T47D (cell line): ENCODE data around the gene C7orf33.
A peak's percentile ranks its signal among the peaks of the same experiment; 100 is the strongest.
"Not testable (repeated sequence)": the region's sequence is repeated elsewhere in the genome, so short reads cannot be mapped to it uniquely, and the experiment has no call there.

Source experiments
- DNase-seq, 2 experiments: peaks; one replicate each; pipeline versions ENCODE4 v3.0.0 to v3.0.0-alpha.2; 2011 to 2012; ENCODE audit warnings: low read depth in 1 of 2, low spot score in 1 of 2
- JUND ChIP-seq: IDR thresholded peaks from 2 replicates; pipeline ENCODE4 v1.6.1; 2012; ENCODE audit warnings: low read depth
- in situ Hi-C: cut with HindIII; loops from 2 replicates; pipeline ENCODE4 v1.10.0; 2016; ENCODE audit warnings: low sequenced_read_pairs, low pct_unique_long_range_greater_than_20kb

Gene C7orf33

GRCh38 chr7:148566736-148567135 lies 23.8 kb upstream of the C7orf33 start:
- in situ Hi-C loops: no loop called here

GRCh38 chr7:148567524-148567923 lies 23.0 kb upstream of the C7orf33 start:
- TF ChIP-seq JUND: no peak
- in situ Hi-C loops: no loop called here
- DNase-seq: no peak

More at GRCh38 chr7:148566736-148567135, 23.8 kb upstream of the C7orf33 start:
- TF ChIP-seq JUND: no peak
- DNase-seq: no peak

GRCh38 chr7:148570510-148570909 lies 20.1 kb upstream of the C7orf33 start:
- in situ Hi-C loops: no loop called here

GRCh38 chr7:148570973-148571372 lies 19.6 kb upstream of the C7orf33 start:
- in situ Hi-C loops, DNase-seq: not testable (repeated sequence)

More at GRCh38 chr7:148570510-148570909, 20.1 kb upstream of the C7orf33 start:
- TF ChIP-seq JUND: no peak
- no peak for DNase-seq

- in situ Hi-C loops: no loop called here
- no peak for DNase-seq
- no peak for TF ChIP-seq JUND
Measured at GRCh38 chr7:148571381-148571780, 19.2 kb upstream of the C7orf33 start.

GRCh38 chr7:148572067-148572522 lies 18.5 kb upstream of the C7orf33 start:
- in situ Hi-C loops: no loop called here
- TF ChIP-seq JUND: no peak
- peak in 1 of 2 experiments; percentile 9 for DNase-seq

- DNase-seq, in situ Hi-C loops: not testable (repeated sequence)
Measured at GRCh38 chr7:148573581-148573980, 17.0 kb upstream of the C7orf33 start.

- in situ Hi-C loops: no loop called here
- no peak for TF ChIP-seq JUND
- DNase-seq: peak in 1 of 2 experiments; percentile 64
Measured at GRCh38 chr7:148575640-148576411, 14.7 kb upstream of the C7orf33 start.

- in situ Hi-C loops: no loop called here
- TF ChIP-seq JUND: no peak
- DNase-seq: no peak
Measured at GRCh38 chr7:148579366-148579765, 11.2 kb upstream of the C7orf33 start.

- no peak for TF ChIP-seq JUND
Measured at GRCh38 chr7:148580446-148580845, 10.1 kb upstream of the C7orf33 start.

GRCh38 chr7:148581624-148582023 lies 8.9 kb upstream of the C7orf33 start:
- no peak for DNase-seq
- in situ Hi-C loops: no loop called here
- no peak for TF ChIP-seq JUND

More at GRCh38 chr7:148580446-148580845, 10.1 kb upstream of the C7orf33 start:
- in situ Hi-C loops: no loop called here
- DNase-seq: no peak

- no peak for TF ChIP-seq JUND
- no peak for DNase-seq
- in situ Hi-C loops: no loop called here
Measured at GRCh38 chr7:148584154-148584827, 6.3 kb upstream of the C7orf33 start.

GRCh38 chr7:148585399-148585798 lies 5.2 kb upstream of the C7orf33 start:
- TF ChIP-seq JUND: no peak
- in situ Hi-C loops: no loop called here
- DNase-seq: no peak
